GM19351 (cell line): ENCODE results near the gene PRKAR1B.
A peak's percentile ranks its signal among the peaks of the same experiment; 100 is the strongest.

Source experiments
- ATAC-seq: cut with Tn5 transposase; IDR thresholded peaks from one replicate; pipeline ENCODE4 v1.9.1; 2021; ENCODE audit warnings: mild to moderate bottlenecking, moderate library complexity; ENCODE audit not compliant: unreplicated experiment

The PRKAR1B gene

DNA sequence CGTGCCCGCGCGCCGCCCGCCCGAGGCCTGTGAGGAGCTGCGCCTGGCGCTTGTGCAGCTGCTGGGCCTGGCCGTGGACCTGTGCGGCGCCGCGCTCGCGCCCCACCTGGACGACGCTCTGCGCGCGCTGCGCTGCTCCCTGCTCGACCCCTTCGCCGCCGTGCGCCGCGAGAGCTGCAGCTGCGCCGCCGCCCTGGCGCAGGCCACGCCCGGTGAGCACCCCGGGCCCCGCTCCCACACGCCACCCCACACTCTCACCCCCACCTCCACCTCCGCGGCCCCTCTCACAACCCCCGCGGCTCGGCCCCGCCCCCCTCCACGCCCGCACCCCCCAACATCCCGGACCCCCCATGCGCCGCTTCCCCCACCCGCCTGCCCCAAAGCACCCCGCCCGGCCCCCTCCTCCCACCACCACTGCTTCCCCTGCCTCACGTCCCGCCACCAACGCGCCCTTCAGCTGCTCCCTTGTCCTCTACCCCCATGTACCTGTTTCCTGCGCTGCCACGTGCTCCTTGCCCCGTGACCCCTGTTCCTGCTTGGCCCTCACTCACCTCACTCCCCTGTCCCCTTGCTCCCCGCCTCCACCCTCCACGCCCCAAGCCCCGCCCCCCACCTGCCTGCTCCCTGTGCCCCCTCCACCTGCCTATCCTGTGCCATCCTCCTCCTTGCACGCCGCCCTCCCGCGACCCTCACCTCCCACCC, at the start of gene PRKAR1B:
TSS of gene PRKAR1B (minus strand) at position 178 of the 702 bp plus-strand sequence. CDS start 15,776 bp downstream, outside the sequence.
- ATAC-seq, result peak; percentile 53

DNA sequence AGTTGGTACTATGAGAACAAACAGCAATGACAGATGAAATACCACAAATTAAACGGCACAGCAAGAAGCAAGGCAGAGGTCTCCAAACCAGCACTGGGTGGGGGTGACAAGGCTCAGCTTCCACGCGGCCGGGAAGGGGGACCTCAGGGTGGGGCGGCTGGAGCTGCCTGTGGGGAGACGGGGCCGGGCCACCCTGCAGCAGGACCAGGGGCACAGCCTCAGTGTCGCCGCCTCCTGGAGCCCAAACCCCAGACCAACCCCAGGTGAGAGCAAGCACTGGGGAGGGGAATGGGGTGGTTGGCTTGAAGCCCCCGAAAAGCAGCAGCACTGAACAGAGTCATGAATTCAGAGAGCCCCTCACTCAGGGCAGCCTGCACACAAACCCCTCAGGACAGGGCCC, 49.3 kb upstream of the PRKAR1B start:
- no peak for ATAC-seq

GRCh38 chr7:774161-775109, 47.4 kb upstream of the PRKAR1B start:
- no peak for ATAC-seq

GRCh38 chr7:773622-773915, 46.5 kb upstream of the PRKAR1B start:
- ATAC-seq, result no peak

GRCh38 chr7:772861-773621, 46.0 kb upstream of the PRKAR1B start:
- no peak for ATAC-seq

GRCh38 chr7:772392-772791, 45.3 kb upstream of the PRKAR1B start:
- ATAC-seq, result no peak

GRCh38 chr7:772005-772294, 44.9 kb upstream of the PRKAR1B start:
- no peak for ATAC-seq

- no peak for ATAC-seq
These were observed 44.3 kb upstream of the PRKAR1B start for GRCh38 chr7:771234-772004.

- ATAC-seq, result no peak
These were observed 43.7 kb upstream of the PRKAR1B start for GRCh38 chr7:770741-771166.

GRCh38 chr7:770336-770735, 43.3 kb upstream of the PRKAR1B start:
- ATAC-seq, result no peak

DNA sequence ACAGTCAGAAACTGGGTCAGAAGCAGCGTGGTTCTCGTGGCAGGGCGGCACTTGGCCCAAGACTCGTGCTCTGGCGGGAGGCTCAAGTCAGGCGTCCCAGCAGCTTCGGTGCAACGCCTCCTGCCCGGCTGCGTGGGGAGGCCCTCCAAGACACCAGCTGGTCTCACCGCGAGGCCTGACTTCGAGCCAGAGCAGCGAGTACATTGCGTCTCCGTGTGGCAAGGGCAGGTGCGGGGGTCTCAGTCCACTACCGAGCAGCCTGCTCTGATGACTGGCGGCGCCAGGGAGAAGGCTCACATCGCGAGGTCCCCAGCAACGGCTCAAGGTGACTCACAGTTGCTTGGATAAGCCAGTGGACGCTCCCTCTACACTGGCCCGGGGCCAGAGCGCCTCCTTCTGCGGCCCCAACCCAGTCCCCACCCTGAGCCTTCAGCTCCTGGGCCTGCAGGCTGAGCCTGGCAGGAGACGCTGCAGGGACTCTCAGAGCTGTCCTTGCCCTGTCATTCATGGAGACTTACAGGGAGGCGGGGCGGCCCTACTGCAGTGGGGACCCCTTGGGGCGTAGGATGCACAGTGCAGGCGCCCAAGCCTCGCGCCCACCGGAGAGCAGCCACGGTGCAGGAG, 41.9 kb upstream of the PRKAR1B start:
- ATAC-seq, result no peak

GRCh38 chr7:767941-768731, 41.1 kb upstream of the PRKAR1B start:
- ATAC-seq, result no peak

DNA sequence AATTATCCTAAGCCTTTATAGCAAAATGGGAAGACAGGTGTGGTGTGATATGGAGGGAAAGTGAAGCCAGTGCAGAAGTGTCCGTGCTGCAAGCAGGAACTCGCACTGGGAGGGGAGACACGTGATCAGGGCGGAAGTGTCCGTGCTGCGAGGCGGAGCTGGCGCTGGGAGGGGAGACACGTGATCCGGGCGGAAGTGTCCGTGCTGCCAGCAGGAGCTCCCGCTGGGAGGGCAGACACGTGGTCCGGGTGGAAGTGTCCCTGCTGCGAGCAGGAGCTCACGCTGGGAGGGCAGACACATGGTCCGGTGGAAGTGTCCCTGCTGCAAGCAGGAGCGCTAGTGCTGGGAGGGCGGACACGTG, 40.5 kb upstream of the PRKAR1B start:
- ATAC-seq, result no peak

GRCh38 chr7:765383-765782, 38.3 kb upstream of the PRKAR1B start:
- no peak for ATAC-seq

DNA sequence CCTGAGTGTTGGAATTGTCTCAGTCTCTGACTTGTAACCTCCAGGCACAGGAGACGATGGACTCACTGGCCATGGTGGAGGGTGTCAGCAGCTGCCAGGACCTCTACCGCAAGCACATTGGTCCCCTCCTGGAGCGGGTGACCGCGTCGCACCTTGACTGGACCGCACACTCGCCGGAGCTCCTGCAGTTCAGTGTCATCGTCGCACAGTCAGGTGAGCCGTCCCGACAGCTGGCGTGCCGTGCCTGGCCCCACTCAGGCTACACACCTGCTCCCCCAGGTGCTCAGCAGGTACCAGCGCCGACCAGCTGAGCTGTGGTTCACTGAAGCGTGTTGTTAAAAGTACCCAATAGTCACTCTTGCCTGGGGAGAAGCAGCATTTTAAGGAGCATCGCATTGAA, 36.7 kb upstream of the PRKAR1B start:
- no peak for ATAC-seq

- ATAC-seq, result no peak
These were observed 35.8 kb upstream of the PRKAR1B start for GRCh38 chr7:762885-763284.

GRCh38 chr7:761631-762030, 34.5 kb upstream of the PRKAR1B start:
- ATAC-seq, result no peak

DNA sequence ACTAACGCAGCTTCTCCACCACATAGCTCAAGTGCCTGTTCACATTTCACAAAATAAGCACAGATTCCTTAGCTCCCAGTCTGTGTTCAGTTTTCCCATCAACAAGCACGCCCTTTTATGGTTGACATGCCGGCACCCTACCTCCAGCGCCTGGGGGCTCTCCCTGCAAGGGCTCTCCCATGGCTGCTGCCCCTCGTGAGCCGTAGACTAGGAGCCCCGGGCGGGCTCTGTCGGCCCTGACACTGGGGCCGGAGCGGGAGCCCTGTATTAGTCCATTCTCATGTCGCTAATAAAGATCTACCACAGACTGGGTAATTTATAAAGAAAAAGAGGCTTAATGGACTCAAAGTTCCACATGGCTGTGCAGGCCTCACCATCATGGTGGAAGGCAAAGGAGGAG, 34.0 kb upstream of the PRKAR1B start:
- no peak for ATAC-seq

GRCh38 chr7:760006-760405, 32.9 kb upstream of the PRKAR1B start:
- no peak for ATAC-seq

DNA sequence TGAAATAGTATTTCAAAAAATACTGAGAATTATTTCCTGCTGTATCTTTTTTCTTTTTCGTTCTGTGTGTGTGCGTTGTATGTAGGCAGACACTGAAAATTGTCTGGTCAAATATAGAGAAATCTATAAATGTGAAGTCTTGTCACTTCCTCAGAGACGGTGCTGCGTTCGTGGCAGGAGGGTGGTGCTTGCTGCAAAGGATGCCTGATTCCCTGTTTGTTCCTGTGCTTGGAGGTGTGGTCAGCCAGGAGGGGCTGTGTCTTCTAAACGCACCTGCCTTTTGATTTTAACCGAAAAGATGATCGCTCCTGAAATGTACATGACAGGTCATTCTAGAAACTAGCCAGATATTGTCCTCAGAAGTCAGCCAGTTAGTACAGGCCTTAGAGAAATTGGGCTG, 32.5 kb upstream of the PRKAR1B start:
- no peak for ATAC-seq
